HepG2 (cell line): ENCODE measurements around the gene NRSN2. TPM values are rescaled to one million over a fixed set of nuclear protein-coding genes. Genes with fewer than 3 reads are reported as not detected.
A peak's percentile ranks its signal among the peaks of the same experiment; 100 is the strongest.

ENCODE experiments used
- AKAP8 ChIP-seq: sonication (generic); formaldehyde crosslinking; IDR thresholded peaks from 2 replicates; pipeline ENCODE4 v1.5.1; 2020; ENCODE audit warnings: mild to moderate bottlenecking, missing genetic modification reagents
- FLYWCH1 ChIP-seq: sonication (generic); formaldehyde crosslinking; IDR thresholded peaks from 2 replicates; pipeline ENCODE4 v1.8.1; 2023; ENCODE audit warnings: mild to moderate bottlenecking, missing genetic modification reagents
- GZF1 ChIP-seq: sonication (generic); formaldehyde crosslinking; IDR thresholded peaks from 2 replicates; pipeline ENCODE4 v1.5.1; 2020; ENCODE audit warnings: mild to moderate bottlenecking, missing genetic modification reagents
- MAFG ChIP-seq: sonication (generic); formaldehyde crosslinking; IDR thresholded peaks from 2 replicates; pipeline ENCODE4 v1.5.1; 2020; ENCODE audit warnings: mild to moderate bottlenecking, missing genetic modification reagents
- POGK ChIP-seq: sonication (generic); formaldehyde crosslinking; conservative IDR thresholded peaks from 2 replicates; pipeline ENCODE4 v1.8.0; 2022; ENCODE audit warnings: mild to moderate bottlenecking, moderate library complexity, missing genetic modification reagents
- RARA ChIP-seq: IDR thresholded peaks from 2 replicates; pipeline ENCODE4 v1.6.1; 2016; ENCODE audit warnings: missing genetic modification reagents, missing compliant biosample characterization
- SMARCC2 ChIP-seq: fragments of 450-650 bp; IDR thresholded peaks from 2 replicates; pipeline ENCODE4 v1.6.1; 2017; ENCODE audit warnings: antibody characterized with exemption, mild to moderate bottlenecking
- TRIM22 ChIP-seq: fragments of 450-650 bp; IDR thresholded peaks from 2 replicates; pipeline ENCODE4 v1.6.1; 2017
- ZC3H4 ChIP-seq: sonication (generic); formaldehyde crosslinking; IDR thresholded peaks from 2 replicates; pipeline ENCODE4 v1.4.0; 2020; ENCODE audit warnings: missing genetic modification reagents, borderline replicate concordance
- ZMYM3 ChIP-seq: sonication (generic); formaldehyde crosslinking; IDR thresholded peaks from 2 replicates; pipeline ENCODE4 v1.5.1; 2020; ENCODE audit warnings: mild to moderate bottlenecking, missing genetic modification reagents
- ZNF232 ChIP-seq: sonication (generic); formaldehyde crosslinking; IDR thresholded peaks from 2 replicates; pipeline ENCODE4 v1.4.0; 2020; ENCODE audit warnings: missing genetic modification reagents, borderline replicate concordance
- ZNF30 ChIP-seq: sonication (generic); formaldehyde crosslinking; IDR thresholded peaks from 2 replicates; pipeline ENCODE4 v1.5.0; 2020; ENCODE audit warnings: mild to moderate bottlenecking, missing genetic modification reagents
- ZNF510 ChIP-seq: sonication (generic); formaldehyde crosslinking; IDR thresholded peaks from 2 replicates; pipeline ENCODE4 v1.4.0; 2020; ENCODE audit warnings: low read depth, mild to moderate bottlenecking, missing genetic modification reagents
- ZNF546 ChIP-seq: sonication (generic); formaldehyde crosslinking; conservative IDR thresholded peaks from 2 replicates; pipeline ENCODE4 v1.8.1; 2023; ENCODE audit warnings: mild to moderate bottlenecking, missing genetic modification reagents
- polyA plus RNA-seq, 8 experiments: library from polyadenylated mRNA; depleted of rRNA in 3 of 8; stranded (reverse) in 7 of 8; unstranded in 1 of 8; fragments of >200 nt; fragmentation: Illumina TruSeq in 4 of 8; extraction: Trizol in 4 of 8; gene quantifications; 2 replicates each; pipeline versions ENCODE4 v1.2.1 to v1.2.3, GENCODE V29; 2011 to 2016; ENCODE audit warnings: low read depth in 4 of 8, missing spikeins in 1 of 8, mixed read lengths in 1 of 8; ENCODE audit not compliant: insufficient read depth in 1 of 8
- total RNA-seq, 5 experiments: library from RNA; depleted of rRNA; stranded (reverse); fragments of >200 nt; fragmentation: Illumina TruSeq; extraction: Trizol; gene quantifications; 2 replicates each; pipeline ENCODE4 v1.2.3, GENCODE V29; 2016; ENCODE audit warnings: low read depth in 1 of 5
- TF ChIP-seq, protein P1 (sequence below), 2 experiments: sonication (generic) in 1 of 2; formaldehyde crosslinking in 1 of 2; IDR thresholded peaks; 2 replicates each; pipeline versions ENCODE4 v1.5.1 to v1.6.1; 2011 to 2020; ENCODE audit warnings: borderline replicate concordance in 1 of 2, low read depth in 1 of 2, low read length in 1 of 2, mild to moderate bottlenecking in 1 of 2, missing genetic modification reagents in 1 of 2, moderate library complexity in 1 of 2
- TF ChIP-seq, protein P2 (sequence below): sonication (generic); formaldehyde crosslinking; IDR thresholded peaks from 2 replicates; pipeline ENCODE4 v1.5.0; 2020; ENCODE audit warnings: mild to moderate bottlenecking, missing genetic modification reagents
- TF ChIP-seq, protein P3 (sequence below): IDR thresholded peaks from 2 replicates; pipeline ENCODE4 v1.6.1; 2016; ENCODE audit warnings: mild to moderate bottlenecking, missing biosample characterization, missing genetic modification reagents
- TF ChIP-seq, protein P4 (sequence below): sonication (generic); formaldehyde crosslinking; IDR thresholded peaks from 2 replicates; pipeline ENCODE4 v1.4.0; 2020; ENCODE audit warnings: missing genetic modification reagents

Gene NRSN2
- total and polyA plus RNA-seq, 2 of the 13 experiments (the other 11 are each of a cell fraction or from before 2014, with no cell fraction given), result 32.3 to 49.4 TPM

- peak; percentile 99 for TF ChIP-seq ZC3H4 (CRISPR knock-in tag)
- no peak for TF ChIP-seq FLYWCH1 (CRISPR knock-in tag)
- TF ChIP-seq ZNF30 (CRISPR knock-in tag), result no peak
- no peak for TF ChIP-seq MAFG (CRISPR knock-in tag)
- TF ChIP-seq ZNF546 (CRISPR knock-in tag), result no peak; the same call in 1 of the 2 replicates
- TF ChIP-seq, protein P1, sequence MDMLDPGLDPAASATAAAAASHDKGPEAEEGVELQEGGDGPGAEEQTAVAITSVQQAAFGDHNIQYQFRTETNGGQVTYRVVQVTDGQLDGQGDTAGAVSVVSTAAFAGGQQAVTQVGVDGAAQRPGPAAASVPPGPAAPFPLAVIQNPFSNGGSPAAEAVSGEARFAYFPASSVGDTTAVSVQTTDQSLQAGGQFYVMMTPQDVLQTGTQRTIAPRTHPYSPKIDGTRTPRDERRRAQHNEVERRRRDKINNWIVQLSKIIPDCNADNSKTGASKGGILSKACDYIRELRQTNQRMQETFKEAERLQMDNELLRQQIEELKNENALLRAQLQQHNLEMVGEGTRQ (IDR thresholded peaks at IDR 0.05; ENCODE audit: low read depth, low read length), result peak; percentile 66
- TF ChIP-seq, protein P1 (CRISPR knock-in tag; IDR thresholded peaks at IDR 0.05; ENCODE audit: borderline replicate concordance), result peak; percentile 87; the same call in 1 of the 2 replicates
- no peak for TF ChIP-seq ZMYM3 (CRISPR knock-in tag)
- TF ChIP-seq SMARCC2, result no peak
- TF ChIP-seq, protein P2, sequence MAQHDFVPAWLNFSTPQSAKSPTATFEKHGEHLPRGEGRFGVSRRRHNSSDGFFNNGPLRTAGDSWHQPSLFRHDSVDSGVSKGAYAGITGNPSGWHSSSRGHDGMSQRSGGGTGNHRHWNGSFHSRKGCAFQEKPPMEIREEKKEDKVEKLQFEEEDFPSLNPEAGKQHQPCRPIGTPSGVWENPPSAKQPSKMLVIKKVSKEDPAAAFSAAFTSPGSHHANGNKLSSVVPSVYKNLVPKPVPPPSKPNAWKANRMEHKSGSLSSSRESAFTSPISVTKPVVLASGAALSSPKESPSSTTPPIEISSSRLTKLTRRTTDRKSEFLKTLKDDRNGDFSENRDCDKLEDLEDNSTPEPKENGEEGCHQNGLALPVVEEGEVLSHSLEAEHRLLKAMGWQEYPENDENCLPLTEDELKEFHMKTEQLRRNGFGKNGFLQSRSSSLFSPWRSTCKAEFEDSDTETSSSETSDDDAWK, result no peak
- no peak; the same call in 1 of the 2 replicates for TF ChIP-seq POGK
- TF ChIP-seq, protein P3, sequence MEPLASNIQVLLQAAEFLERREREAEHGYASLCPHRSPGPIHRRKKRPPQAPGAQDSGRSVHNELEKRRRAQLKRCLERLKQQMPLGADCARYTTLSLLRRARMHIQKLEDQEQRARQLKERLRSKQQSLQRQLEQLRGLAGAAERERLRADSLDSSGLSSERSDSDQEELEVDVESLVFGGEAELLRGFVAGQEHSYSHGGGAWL (CRISPR knock-in tag), result 0 out of 2 replicates have a peak, but pooled peaks have one; percentile 2
- TF ChIP-seq RARA, result no peak
- TF ChIP-seq, protein P4, sequence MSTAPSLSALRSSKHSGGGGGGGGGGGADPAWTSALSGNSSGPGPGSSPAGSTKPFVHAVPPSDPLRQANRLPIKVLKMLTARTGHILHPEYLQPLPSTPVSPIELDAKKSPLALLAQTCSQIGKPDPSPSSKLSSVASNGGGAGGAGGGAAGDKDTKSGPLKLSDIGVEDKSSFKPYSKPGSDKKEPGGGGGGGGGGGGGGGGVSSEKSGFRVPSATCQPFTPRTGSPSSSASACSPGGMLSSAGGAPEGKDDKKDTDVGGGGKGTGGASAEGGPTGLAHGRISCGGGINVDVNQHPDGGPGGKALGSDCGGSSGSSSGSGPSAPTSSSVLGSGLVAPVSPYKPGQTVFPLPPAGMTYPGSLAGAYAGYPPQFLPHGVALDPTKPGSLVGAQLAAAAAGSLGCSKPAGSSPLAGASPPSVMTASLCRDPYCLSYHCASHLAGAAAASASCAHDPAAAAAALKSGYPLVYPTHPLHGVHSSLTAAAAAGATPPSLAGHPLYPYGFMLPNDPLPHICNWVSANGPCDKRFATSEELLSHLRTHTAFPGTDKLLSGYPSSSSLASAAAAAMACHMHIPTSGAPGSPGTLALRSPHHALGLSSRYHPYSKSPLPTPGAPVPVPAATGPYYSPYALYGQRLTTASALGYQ (CRISPR knock-in tag), result no peak
- TF ChIP-seq ZNF510 (CRISPR knock-in tag), result no peak
- TF ChIP-seq AKAP8 (CRISPR knock-in tag), result no peak; the same call in 1 of the 2 replicates
- TF ChIP-seq GZF1, result peak; percentile 49; the same call in 1 of the 2 replicates
- no peak for TF ChIP-seq TRIM22
- TF ChIP-seq ZNF232, result no peak
Measured at GRCh38 chr20:400454-401275, 53.8 kb downstream of the NRSN2 start (continued).
